ENCODE measurements around the gene FN3KRP.

GRCh38 chr17:82751171-82751570 is 34.7 kb downstream of the FN3KRP start:
- no peak for TF ChIP-seq PATZ1 (CRISPR knock-in tag; IDR thresholded peaks at IDR 0.05; ENCODE audit: borderline replicate concordance)
- TF ChIP-seq ZFP30 (CRISPR knock-in tag; IDR thresholded peaks at IDR 0.05) = no peak
- no peak for TF ChIP-seq CREB5 (CRISPR knock-in tag; IDR thresholded peaks at IDR 0.05; ENCODE audit: low read depth)
- no peak for TF ChIP-seq TOX (CRISPR knock-in tag; IDR thresholded peaks at IDR 0.05; ENCODE audit: borderline replicate concordance)
- TF ChIP-seq ZNF565 (CRISPR knock-in tag; conservative IDR thresholded peaks at IDR 0.05; ENCODE audit: low read depth) = no peak
- TF ChIP-seq ZFP3 (CRISPR knock-in tag; IDR thresholded peaks at IDR 0.05) = no peak
- TF ChIP-seq PPARA (CRISPR knock-in tag; IDR thresholded peaks at IDR 0.05; ENCODE audit: borderline replicate concordance) = no peak
- peak; percentile 44; the same call in 1 of the 2 replicates for TF ChIP-seq ZNF70 (CRISPR knock-in tag; IDR thresholded peaks at IDR 0.05)
- TF ChIP-seq OSR1 (CRISPR knock-in tag; IDR thresholded peaks at IDR 0.05) = no peak

All from SK-N-SH treated with all-trans-retinoic acid at 6 μM for 48 hours (cell line).